Superior temporal gyrus (tissue), 1 donor: ENCODE results near the gene APLP1.
"Not testable (repeated sequence)": the region's sequence is repeated elsewhere in the genome, so short reads cannot be mapped to it uniquely, and the experiment has no call there.

Source experiments
- DNase-seq: peaks from one replicate; pipeline ENCODE4 v3.0.0-alpha.2; 2016; ENCODE audit errors: extremely low spot score

The APLP1 gene

GRCh38 chr19:35882114-35882832 lies 13.9 kb downstream of the APLP1 start:
- DNase-seq: peak; percentile 94

GRCh38 chr19:35883882-35884281 lies 15.5 kb downstream of the APLP1 start:
- no peak for DNase-seq

- no peak for DNase-seq
Observed at GRCh38 chr19:35885225-35885738, 16.9 kb downstream of the APLP1 start.

GRCh38 chr19:35885904-35886303 lies 17.5 kb downstream of the APLP1 start:
- no peak for DNase-seq

- DNase-seq: no peak
Observed at GRCh38 chr19:35887197-35887596, 18.8 kb downstream of the APLP1 start.

- no peak for DNase-seq
Observed at GRCh38 chr19:35888398-35888797, 20.0 kb downstream of the APLP1 start.

GRCh38 chr19:35889370-35890112 lies 21.2 kb downstream of the APLP1 start:
- no peak for DNase-seq

- no peak for DNase-seq
Observed at GRCh38 chr19:35890113-35890650, 21.8 kb downstream of the APLP1 start.

GRCh38 chr19:35891819-35892218 lies 23.4 kb downstream of the APLP1 start:
- not testable (repeated sequence) for DNase-seq

GRCh38 chr19:35894342-35894741 lies 26.0 kb downstream of the APLP1 start:
- DNase-seq: no peak

- DNase-seq: no peak
Observed at GRCh38 chr19:35895911-35896642, 27.7 kb downstream of the APLP1 start.

- no peak for DNase-seq
Observed at GRCh38 chr19:35896643-35897040, 28.3 kb downstream of the APLP1 start.

GRCh38 chr19:35897706-35898451 lies 29.5 kb downstream of the APLP1 start:
- DNase-seq: no peak

- DNase-seq: no peak
Observed at GRCh38 chr19:35898499-35898809, 30.1 kb downstream of the APLP1 start.

- DNase-seq: peak; percentile 70
Observed at GRCh38 chr19:35899547-35900214, 31.3 kb downstream of the APLP1 start.

GRCh38 chr19:35901055-35901644 lies 32.8 kb downstream of the APLP1 start:
- no peak for DNase-seq

- DNase-seq: no peak
Observed at GRCh38 chr19:35901854-35902661, 33.7 kb downstream of the APLP1 start, which contains the start of gene HCST. Gene HCST, plus strand, starts transcription at chr19:35902529. Its CDS starts 65 bp downstream, at chr19:35902594.

- DNase-seq: no peak
Observed at GRCh38 chr19:35902870-35903475, 34.6 kb downstream of the APLP1 start.

- DNase-seq: no peak
Observed at GRCh38 chr19:35903550-35904179, 35.3 kb downstream of the APLP1 start.
